KMS-11 (cell line): ENCODE results near the gene ASF1A.

Source experiments
- H2AFZ ChIP-seq: fragments of 200-600 bp; sonication (generic); 2 replicates; pipeline ENCODE4 v1.6.1; 2016; ENCODE audit warnings: antibody characterized with exemption, mixed run types, low read depth
- H3K27ac ChIP-seq: fragments of 200-600 bp; sonication (generic); 2 replicates; pipeline ENCODE4 v1.6.1; 2016; ENCODE audit warnings: mild to moderate bottlenecking, mixed run types
- H3K27me3 ChIP-seq: fragments of 200-600 bp; sonication (generic); 2 replicates; pipeline ENCODE4 v1.6.1; 2017; ENCODE audit warnings: mild to moderate bottlenecking, low read depth, mixed run types, moderate library complexity; ENCODE audit not compliant: insufficient read depth
- H3K36me3 ChIP-seq: fragments of 200-600 bp; sonication (generic); 2 replicates; pipeline ENCODE4 v1.6.1; 2017; ENCODE audit warnings: mild to moderate bottlenecking, mixed run types; ENCODE audit not compliant: insufficient read depth
- H3K4me1 ChIP-seq: fragments of 200-600 bp; sonication (generic); 2 replicates; pipeline ENCODE4 v1.6.1; 2016; ENCODE audit warnings: mild to moderate bottlenecking, low read depth, mixed run types; ENCODE audit not compliant: poor library complexity, severe bottlenecking
- H3K4me2 ChIP-seq: fragments of 200-600 bp; sonication (generic); 2 replicates; pipeline ENCODE4 v1.7.0; 2016; ENCODE audit warnings: mild to moderate bottlenecking, mixed run types
- H3K4me3 ChIP-seq: fragments of 200-600 bp; sonication (generic); IDR thresholded peaks from 2 replicates; pipeline ENCODE4 v1.6.1; 2017; ENCODE audit warnings: low read depth, low read length, mixed read lengths; ENCODE audit not compliant: insufficient read depth
- H3K79me2 ChIP-seq: fragments of 200-600 bp; sonication (generic); 2 replicates; pipeline ENCODE4 v1.6.1; 2016; ENCODE audit warnings: low read depth, mixed run types; ENCODE audit not compliant: insufficient read depth
- H3K9ac ChIP-seq: fragments of 200-600 bp; sonication (generic); 2 replicates; pipeline ENCODE4 v1.6.1; 2016; ENCODE audit warnings: mild to moderate bottlenecking, mixed run types
- H4K20me1 ChIP-seq: fragments of 200-600 bp; sonication (generic); 2 replicates; pipeline ENCODE4 v1.6.1; 2016; ENCODE audit warnings: mild to moderate bottlenecking, mixed run types; ENCODE audit not compliant: insufficient read depth
- TF ChIP-seq, protein P1 (sequence below): fragments of 200-600 bp; sonication (generic); conservative IDR thresholded peaks from 2 replicates; pipeline ENCODE4 v1.6.1; 2017; ENCODE audit warnings: low read depth, mild to moderate bottlenecking, antibody characterized with exemption, low read length, moderate library complexity, mixed read lengths

Gene ASF1A

GRCh38 chr6:118859517-118860064 lies 34.4 kb upstream of the ASF1A start:
- Histone ChIP-seq H3K36me3 (no peaks in the 10 kb centered on the region), H2AFZ (no peak overlapping the region), H3K27me3 (no peaks in the 10 kb centered on the region), H3K9ac (no peak overlapping the region), H3K27ac (no peak overlapping the region), H3K4me3 (no peak overlapping the region), H4K20me1 (no peaks in the 10 kb centered on the region), H3K4me1 (no peaks in the 10 kb centered on the region), H3K4me2 (no peak overlapping the region), H3K79me2 (no peaks in the 10 kb centered on the region)
- TF ChIP-seq, protein P1, sequence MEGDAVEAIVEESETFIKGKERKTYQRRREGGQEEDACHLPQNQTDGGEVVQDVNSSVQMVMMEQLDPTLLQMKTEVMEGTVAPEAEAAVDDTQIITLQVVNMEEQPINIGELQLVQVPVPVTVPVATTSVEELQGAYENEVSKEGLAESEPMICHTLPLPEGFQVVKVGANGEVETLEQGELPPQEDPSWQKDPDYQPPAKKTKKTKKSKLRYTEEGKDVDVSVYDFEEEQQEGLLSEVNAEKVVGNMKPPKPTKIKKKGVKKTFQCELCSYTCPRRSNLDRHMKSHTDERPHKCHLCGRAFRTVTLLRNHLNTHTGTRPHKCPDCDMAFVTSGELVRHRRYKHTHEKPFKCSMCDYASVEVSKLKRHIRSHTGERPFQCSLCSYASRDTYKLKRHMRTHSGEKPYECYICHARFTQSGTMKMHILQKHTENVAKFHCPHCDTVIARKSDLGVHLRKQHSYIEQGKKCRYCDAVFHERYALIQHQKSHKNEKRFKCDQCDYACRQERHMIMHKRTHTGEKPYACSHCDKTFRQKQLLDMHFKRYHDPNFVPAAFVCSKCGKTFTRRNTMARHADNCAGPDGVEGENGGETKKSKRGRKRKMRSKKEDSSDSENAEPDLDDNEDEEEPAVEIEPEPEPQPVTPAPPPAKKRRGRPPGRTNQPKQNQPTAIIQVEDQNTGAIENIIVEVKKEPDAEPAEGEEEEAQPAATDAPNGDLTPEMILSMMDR = no peak

GRCh38 chr6:118860363-118860762 lies 33.6 kb upstream of the ASF1A start:
- Histone ChIP-seq H3K9ac (no peak overlapping the region), H3K4me3 (no peak overlapping the region), H3K27ac (no peak overlapping the region), H3K27me3 (no peaks in the 10 kb centered on the region), H2AFZ (no peak overlapping the region), H3K4me1 (no peaks in the 10 kb centered on the region), H3K79me2 (no peaks in the 10 kb centered on the region), H4K20me1 (no peaks in the 10 kb centered on the region), H3K4me2 (no peak overlapping the region), H3K36me3 (no peaks in the 10 kb centered on the region)
- TF ChIP-seq, protein P1 = no peak

DNA sequence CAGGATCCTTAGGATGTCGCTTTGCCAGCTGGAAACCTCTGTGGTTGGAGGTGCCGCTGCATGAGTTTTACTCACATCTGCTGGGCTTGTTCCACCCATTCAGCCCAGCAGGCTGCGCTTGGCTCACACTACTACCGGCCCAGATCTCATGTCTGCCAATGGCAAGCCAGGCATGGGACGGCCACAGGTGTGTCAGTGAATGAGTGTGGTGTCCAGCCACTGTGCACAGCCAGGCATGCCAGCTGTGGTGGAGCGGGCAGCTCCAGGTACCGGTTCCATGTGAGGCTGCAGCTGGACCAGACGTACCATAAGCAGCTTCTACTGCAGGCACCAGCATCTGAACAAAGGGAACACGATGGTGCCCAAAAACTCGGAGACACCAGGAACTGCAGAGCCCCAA lies 33.1 kb upstream of the ASF1A start:
- Histone ChIP-seq H3K79me2 (no peaks in the 10 kb centered on the region), H3K27ac (no peak overlapping the region), H3K27me3 (no peaks in the 10 kb centered on the region), H3K4me3 (no peak overlapping the region), H4K20me1 (no peaks in the 10 kb centered on the region), H2AFZ (no peak overlapping the region), H3K9ac (no peak overlapping the region), H3K36me3 (no peaks in the 10 kb centered on the region), H3K4me2 (no peak overlapping the region), H3K4me1 (no peaks in the 10 kb centered on the region)
- TF ChIP-seq, protein P1 = no peak

GRCh38 chr6:118862443-118862842 lies 31.5 kb upstream of the ASF1A start:
- TF ChIP-seq, protein P1 = no peak
- Histone ChIP-seq H2AFZ (no peak overlapping the region), H3K9ac (no peak overlapping the region), H3K27me3 (no peaks in the 10 kb centered on the region), H3K36me3 (no peaks in the 10 kb centered on the region), H4K20me1 (no peaks in the 10 kb centered on the region), H3K27ac (no peak overlapping the region), H3K4me3 (no peak overlapping the region), H3K79me2 (no peaks in the 10 kb centered on the region), H3K4me2 (no peak overlapping the region), H3K4me1 (no peaks in the 10 kb centered on the region)
